ENCODE results near the gene FRMD4A. TPM values are rescaled to one million over a fixed set of nuclear protein-coding genes. Genes with fewer than 3 reads are reported as not detected.

The FRMD4A gene
- total and polyA plus RNA-seq, 3 donors from 2014 or later = 15.0 to 20.8 (median 18.7) TPM

DNA sequence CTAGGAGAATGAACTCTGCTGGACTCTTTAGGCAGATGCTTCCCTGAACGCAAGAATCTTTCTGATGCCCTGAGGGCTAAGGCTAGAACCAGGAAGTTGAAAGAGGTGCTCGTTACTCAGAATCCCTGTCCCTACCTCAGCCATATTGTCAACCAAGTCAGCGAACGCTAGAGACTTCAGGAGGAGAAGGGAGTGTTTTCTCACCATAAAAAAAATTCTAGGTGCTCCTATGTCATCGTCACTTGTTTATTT is 384.6 kb downstream of the FRMD4A start:
- 81 to 84% methylated on average over 5 of the region's 5 CpGs for WGBS, 2 donors
- no peaks in the 10 kb centered on the region for H3K4me1 ChIP-seq
- H3K36me3 ChIP-seq (ENCODE audit: low read depth, missing control alignments) = no peaks in the 10 kb centered on the region
- no peaks in the 10 kb centered on the region for H3K27me3 ChIP-seq
- H3K27ac ChIP-seq = no peak overlapping the region
- H3K9me3 ChIP-seq = no peaks in the 10 kb centered on the region
- DNase-seq = no peak
- H3K4me3 ChIP-seq = no peak overlapping the region
- TF ChIP-seq, protein P1, sequence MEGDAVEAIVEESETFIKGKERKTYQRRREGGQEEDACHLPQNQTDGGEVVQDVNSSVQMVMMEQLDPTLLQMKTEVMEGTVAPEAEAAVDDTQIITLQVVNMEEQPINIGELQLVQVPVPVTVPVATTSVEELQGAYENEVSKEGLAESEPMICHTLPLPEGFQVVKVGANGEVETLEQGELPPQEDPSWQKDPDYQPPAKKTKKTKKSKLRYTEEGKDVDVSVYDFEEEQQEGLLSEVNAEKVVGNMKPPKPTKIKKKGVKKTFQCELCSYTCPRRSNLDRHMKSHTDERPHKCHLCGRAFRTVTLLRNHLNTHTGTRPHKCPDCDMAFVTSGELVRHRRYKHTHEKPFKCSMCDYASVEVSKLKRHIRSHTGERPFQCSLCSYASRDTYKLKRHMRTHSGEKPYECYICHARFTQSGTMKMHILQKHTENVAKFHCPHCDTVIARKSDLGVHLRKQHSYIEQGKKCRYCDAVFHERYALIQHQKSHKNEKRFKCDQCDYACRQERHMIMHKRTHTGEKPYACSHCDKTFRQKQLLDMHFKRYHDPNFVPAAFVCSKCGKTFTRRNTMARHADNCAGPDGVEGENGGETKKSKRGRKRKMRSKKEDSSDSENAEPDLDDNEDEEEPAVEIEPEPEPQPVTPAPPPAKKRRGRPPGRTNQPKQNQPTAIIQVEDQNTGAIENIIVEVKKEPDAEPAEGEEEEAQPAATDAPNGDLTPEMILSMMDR (IDR thresholded peaks at IDR 0.05) = no peak
- no peak for TF ChIP-seq POLR2A (IDR thresholded peaks at IDR 0.05)
- intact Hi-C loops (cut with DNase I; ENCODE audit: low total_unique reads) = no loop called here

DNA sequence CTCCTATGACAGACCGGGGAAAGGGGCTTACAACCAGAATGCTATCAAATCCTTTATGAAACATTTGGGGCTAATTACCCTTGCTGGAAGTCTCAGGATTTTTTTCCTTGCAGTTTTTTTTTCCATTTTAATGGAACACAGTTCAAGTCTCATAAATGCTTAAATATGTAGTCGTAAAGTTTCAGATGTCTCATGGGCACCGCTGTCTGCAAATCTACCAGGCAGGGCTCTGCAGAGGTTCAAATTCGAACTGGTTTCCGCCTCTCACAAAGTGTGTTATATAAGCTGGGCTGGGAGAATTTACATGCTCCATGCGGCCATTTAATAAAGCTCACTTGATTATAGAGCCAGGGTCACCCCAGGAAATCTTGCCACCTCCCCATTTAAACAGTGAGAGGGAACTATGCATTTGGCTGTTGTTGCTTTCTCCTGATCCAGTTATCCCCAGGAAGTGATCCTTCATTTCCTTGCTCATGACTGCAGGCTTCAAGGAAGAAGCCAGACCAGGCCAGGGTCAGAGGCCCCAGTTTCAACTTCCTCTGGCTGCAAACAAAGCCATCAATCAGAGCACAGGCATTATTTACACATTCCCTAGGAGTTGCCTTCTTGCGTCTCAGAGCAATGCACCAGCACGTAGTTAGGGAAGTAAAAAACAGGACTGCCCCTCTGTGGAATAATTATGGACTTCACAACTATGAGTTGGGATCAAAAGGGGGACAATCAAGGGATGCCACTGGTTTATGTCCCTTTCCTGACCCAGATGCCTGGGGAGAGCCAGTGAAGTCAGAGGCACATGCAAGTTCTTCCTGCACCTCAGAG is 385.1 kb downstream of the FRMD4A start:
- WGBS, 2 donors = 81 to 84% methylated on average over 8 of the region's 8 CpGs

DNA sequence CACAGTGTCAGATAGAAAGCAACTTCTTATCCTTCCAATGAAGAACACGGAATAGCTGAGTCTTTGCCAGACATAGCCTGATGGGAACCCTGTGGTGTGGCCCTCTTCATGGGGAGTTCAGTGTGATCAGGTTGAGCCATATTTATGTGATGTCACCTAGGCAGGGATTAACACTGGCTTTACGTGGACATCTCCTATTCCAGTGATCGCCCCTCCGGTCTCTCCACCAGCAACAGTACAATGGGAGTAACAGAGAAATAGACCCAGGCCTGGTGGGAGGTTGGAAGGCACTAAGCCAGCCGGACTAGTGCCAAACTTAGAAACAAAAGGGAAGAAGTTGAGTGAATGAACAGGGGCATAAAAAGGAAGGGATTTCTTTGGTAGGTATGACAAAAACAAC is 385.9 kb downstream of the FRMD4A start:
- no peak for TF ChIP-seq POLR2A (IDR thresholded peaks at IDR 0.05)
- TF ChIP-seq, protein P1 (IDR thresholded peaks at IDR 0.05) = no peak
- H3K27ac ChIP-seq = no peak overlapping the region
- no peak for DNase-seq
- 74 to 84% methylated on average over 5 of the region's 5 CpGs for WGBS, 2 donors
- intact Hi-C loops (cut with DNase I; ENCODE audit: low total_unique reads) = no loop called here
- H3K27me3 ChIP-seq = no peaks in the 10 kb centered on the region
- H3K4me1 ChIP-seq = no peaks in the 10 kb centered on the region
- no peaks in the 10 kb centered on the region for H3K9me3 ChIP-seq
- no peaks in the 10 kb centered on the region for H3K36me3 ChIP-seq (ENCODE audit: low read depth, missing control alignments)
- no peak overlapping the region for H3K4me3 ChIP-seq

More for the DNA sequence above, 385.1 kb downstream of the FRMD4A start:
- no peak for DNase-seq
- Histone ChIP-seq H3K27me3 (no peaks in the 10 kb centered on the region), H3K9me3 (no peaks in the 10 kb centered on the region), H3K4me3 (no peak overlapping the region), H3K4me1 (no peaks in the 10 kb centered on the region), H3K27ac (no peak overlapping the region), H3K36me3 (ENCODE audit: low read depth, missing control alignments) (no peaks in the 10 kb centered on the region)
- intact Hi-C loops (cut with DNase I; ENCODE audit: low total_unique reads) = no loop called here
- no peak for TF ChIP-seq POLR2A (IDR thresholded peaks at IDR 0.05)
- TF ChIP-seq, protein P1 (IDR thresholded peaks at IDR 0.05) = no peak

DNA sequence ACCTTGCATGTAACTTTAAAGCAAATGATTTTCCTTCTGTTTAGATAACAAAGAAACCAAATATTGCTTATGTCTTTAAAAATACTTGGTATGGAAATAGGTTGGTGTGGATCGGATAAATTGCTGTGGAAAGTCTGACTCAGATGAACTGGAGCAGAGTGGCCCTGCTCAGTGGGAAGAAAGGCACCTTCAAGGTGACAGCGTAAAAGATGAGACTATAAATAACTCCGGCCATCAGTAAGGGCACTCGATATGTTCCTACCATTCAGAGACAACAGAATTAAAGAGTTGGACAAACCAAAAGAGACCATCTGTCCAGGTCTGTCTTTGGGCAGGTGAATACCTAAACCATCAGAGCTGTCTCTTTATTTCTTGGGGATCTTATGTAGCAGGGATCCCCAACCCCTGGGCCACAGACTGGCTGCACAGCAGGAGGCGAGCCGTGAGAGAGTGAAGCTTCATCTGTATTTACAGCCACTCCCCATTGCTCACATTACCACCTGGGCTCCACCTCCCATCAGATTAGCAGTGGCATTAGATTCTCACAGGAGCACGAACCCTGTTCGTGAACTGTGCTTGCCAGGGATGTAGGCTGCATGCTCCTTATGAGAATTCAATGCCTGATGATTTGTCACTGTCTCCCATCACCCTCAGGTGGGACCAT is 386.9 kb downstream of the FRMD4A start:
- TF ChIP-seq POLR2A (IDR thresholded peaks at IDR 0.05) = no peak
- TF ChIP-seq, protein P1 (IDR thresholded peaks at IDR 0.05) = no peak
- intact Hi-C loops (cut with DNase I; ENCODE audit: low total_unique reads) = no loop called here
- DNase-seq = no peak
- Histone ChIP-seq H3K9me3 (no peaks in the 10 kb centered on the region), H3K4me3 (no peak overlapping the region), H3K27me3 (no peaks in the 10 kb centered on the region), H3K36me3 (ENCODE audit: low read depth, missing control alignments) (no peaks in the 10 kb centered on the region), H3K4me1 (no peaks in the 10 kb centered on the region), H3K27ac (no peak overlapping the region)
- 90 to 92% methylated on average over 8 of the region's 8 CpGs for WGBS, 2 donors

All from testis (tissue), 3 donors.